Common myeloid progenitor, CD34-positive (primary cell): ENCODE data around the gene VWA5B2.

Experiments
- CTCF ChIA-PET: fragments of 350-600 bp; sonication (Branson Sonifier 250); formaldehyde crosslinking; loops from one replicate; lab custom pipeline; 2021; ENCODE audit warnings: antibody characterized with exemption; lab: Charles Lee
- POLR2A ChIA-PET: fragments of 350-600 bp; sonication (Branson Sonifier 250); formaldehyde crosslinking; loops from one replicate; lab custom pipeline; 2021; ENCODE audit warnings: antibody characterized with exemption; lab: Charles Lee
- DNase-seq, 3 donors: peaks; one replicate each; pipeline versions ENCODE4 v3.0.0 to v3.0.0-alpha.2; 2013
- H3K27ac ChIP-seq, 2 experiments: 1 replicate in 1 of 2; 2 replicates in 1 of 2; pipeline ENCODE4 v1.7.0; 2013; ENCODE audit warnings: inconsistent platforms in 2 of 2, low read length in 2 of 2, mild to moderate bottlenecking in 2 of 2, low read depth in 1 of 2, moderate library complexity in 1 of 2; ENCODE audit not compliant: severe bottlenecking in 2 of 2, insufficient read depth in 1 of 2, poor library complexity in 1 of 2
- H3K27me3 ChIP-seq, 5 experiments: replicated peaks in 2 of 5; 1 replicate in 3 of 5; 2 replicates in 2 of 5; pipeline versions ENCODE4 v1.6.1 to v1.7.0; 2013; ENCODE audit warnings: low read length in 4 of 5, mild to moderate bottlenecking in 2 of 5, moderate library complexity in 2 of 5, inconsistent platforms in 1 of 5; ENCODE audit not compliant: insufficient read depth in 5 of 5, control insufficient read depth in 4 of 5
- H3K36me3 ChIP-seq, 4 experiments: 1 replicate in 2 of 4; 2 replicates in 2 of 4; pipeline versions ENCODE4 v1.6.1 to v1.7.0; 2013; ENCODE audit warnings: low read length in 3 of 4, control low read depth in 1 of 4, mild to moderate bottlenecking in 1 of 4; ENCODE audit not compliant: control insufficient read depth in 4 of 4, insufficient read depth in 4 of 4
- H3K4me1 ChIP-seq, 4 experiments: 1 replicate in 3 of 4; 2 replicates in 1 of 4; pipeline versions ENCODE4 v1.6.1 to v1.7.1; 2013; ENCODE audit warnings: low read length in 3 of 4, mild to moderate bottlenecking in 3 of 4, control low read depth in 1 of 4, inconsistent platforms in 1 of 4, moderate library complexity in 1 of 4; ENCODE audit not compliant: control insufficient read depth in 4 of 4, insufficient read depth in 4 of 4; ENCODE audit errors: control extremely low read depth in 1 of 4
- H3K4me3 ChIP-seq, 7 experiments: 1 replicate in 4 of 7; 2 replicates in 3 of 7; pipeline versions ENCODE4 v1.5.1 to v1.7.0; 2013; ENCODE audit warnings: mild to moderate bottlenecking in 7 of 7, low read length in 6 of 7, moderate library complexity in 6 of 7, inconsistent platforms in 2 of 7, low read depth in 2 of 7, control low read depth in 1 of 7; ENCODE audit not compliant: insufficient read depth in 4 of 7, control insufficient read depth in 1 of 7; ENCODE audit errors: extremely low read depth in 1 of 7
- H3K9me3 ChIP-seq, 5 experiments: 1 replicate in 4 of 5; 2 replicates in 1 of 5; pipeline versions ENCODE4 v1.6.1 to v1.7.1; 2013; ENCODE audit warnings: low read length in 4 of 5, mild to moderate bottlenecking in 2 of 5, inconsistent platforms in 1 of 5, low read depth in 1 of 5, moderate library complexity in 1 of 5; ENCODE audit not compliant: control insufficient read depth in 4 of 5, insufficient read depth in 2 of 5; ENCODE audit errors: control extremely low read depth in 1 of 5
- WGBS: methylation state at CpG from one replicate; pipeline ENCODE4 v1.1.5; 2013; ENCODE audit not compliant: insufficient coverage; 5-methylcytosine and 5-hydroxymethylcytosine counted together

VWA5B2 gene

DNA sequence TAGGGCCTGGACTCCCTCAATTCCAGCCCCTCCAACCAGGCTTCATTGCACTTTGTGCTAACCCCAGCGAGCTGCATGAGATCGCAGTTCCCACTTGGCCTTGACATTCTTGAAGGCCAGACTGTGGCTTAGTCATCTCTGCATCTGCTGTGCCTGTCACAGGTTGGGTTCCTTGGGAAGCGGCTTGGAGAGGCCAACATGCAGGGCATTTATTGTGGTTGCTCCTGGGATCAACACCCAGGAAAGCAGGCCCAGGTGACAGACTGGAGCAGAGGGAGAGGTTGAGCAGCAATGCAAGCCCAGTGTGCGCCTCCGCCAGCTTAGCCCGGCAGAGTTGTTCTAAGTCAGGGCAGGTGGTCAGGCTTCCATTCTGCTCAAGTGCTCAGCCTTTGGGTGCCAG lies 32.8 kb upstream of the VWA5B2 start:
- H3K36me3 ChIP-seq = peaks cover 4 to 44% (median 33%) of the 10 kb centered on the region in 4 experiments
- H3K27ac ChIP-seq = no peak overlapping the region
- POLR2A ChIA-PET = no interaction called here
- H3K9me3 ChIP-seq = no peaks in the 10 kb centered on the region
- DNase-seq = no peak
- no peaks in the 10 kb centered on the region for H3K4me1 ChIP-seq
- no peaks in the 10 kb centered on the region for H3K27me3 ChIP-seq
- WGBS = 89% methylated on average over 6 of the region's 6 CpGs
- CTCF ChIA-PET = interaction anchor here (1.0 to 1.1 kb wide), 2 partner anchors 9 to 31 kb away, joined by 3 read pairs; no protein-coding TSS in a partner anchor
- no peak overlapping the region for H3K4me3 ChIP-seq

DNA sequence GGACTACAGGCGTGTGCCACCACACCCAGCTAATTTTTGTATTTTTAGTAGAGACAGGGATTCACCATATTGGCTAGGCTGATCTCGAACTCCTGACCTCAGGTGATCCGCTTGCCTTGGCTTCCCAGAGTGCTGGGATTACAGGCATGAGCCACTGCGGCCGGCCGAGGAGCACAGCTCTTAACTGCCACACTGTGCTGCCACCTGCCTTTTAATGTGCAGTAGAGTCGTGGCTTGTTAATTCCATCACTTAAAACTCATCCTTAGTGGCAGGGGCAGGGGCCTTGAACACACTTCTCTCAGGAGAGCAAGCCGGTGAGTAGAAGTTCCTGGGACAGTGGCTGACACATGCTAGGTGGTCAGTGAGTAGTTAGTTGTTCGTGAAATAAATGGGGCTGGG lies 30.9 kb upstream of the VWA5B2 start:
- POLR2A ChIA-PET = no interaction called here
- CTCF ChIA-PET = interaction anchor here (1.1 to 1.3 kb wide), 2 partner anchors 29 to 300 kb away, joined by 3 to 6 read pairs; no protein-coding TSS in a partner anchor

DNA sequence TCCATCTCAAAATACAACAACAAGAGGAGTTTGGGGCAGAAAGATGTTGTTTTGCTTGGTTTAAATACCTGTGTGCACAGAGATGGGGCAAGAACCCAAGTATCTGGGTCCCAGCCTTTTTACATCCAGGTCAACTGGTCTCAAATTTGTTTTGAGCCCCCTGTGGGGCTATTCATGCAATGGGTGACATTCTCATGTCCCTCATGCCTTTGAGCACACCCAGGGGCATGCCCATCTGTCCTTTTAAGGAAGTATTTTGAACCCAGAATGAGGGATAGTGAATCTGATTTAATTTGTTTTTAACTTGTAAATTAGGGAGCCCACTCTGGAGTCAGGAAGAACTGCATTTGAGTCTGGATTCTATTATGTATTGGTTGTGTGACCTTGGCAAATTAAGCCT lies 28.6 kb upstream of the VWA5B2 start:
- Histone ChIP-seq H3K27ac (no peak overlapping the region), H3K9me3 (no peaks in the 10 kb centered on the region), H3K4me1 (no peaks in the 10 kb centered on the region), H3K4me3 (no peak overlapping the region), H3K36me3 (peaks cover 0 to 6% (median 4%) of the 10 kb centered on the region in 4 experiments), H3K27me3 (no peaks in the 10 kb centered on the region)
- DNase-seq = no peak
- POLR2A ChIA-PET = no interaction called here
- CTCF ChIA-PET = no interaction called here

More for the DNA sequence above, 30.9 kb upstream of the VWA5B2 start:
- Histone ChIP-seq H3K27me3 (no peaks in the 10 kb centered on the region), H3K36me3 (peaks cover 3 to 25% (median 17%) of the 10 kb centered on the region in 4 experiments), H3K9me3 (no peaks in the 10 kb centered on the region), H3K4me1 (no peaks in the 10 kb centered on the region), H3K4me3 (no peak overlapping the region), H3K27ac (no peak overlapping the region)
- WGBS = 100% methylated on average over 4 of the region's 9 CpGs
- DNase-seq = no peak

DNA sequence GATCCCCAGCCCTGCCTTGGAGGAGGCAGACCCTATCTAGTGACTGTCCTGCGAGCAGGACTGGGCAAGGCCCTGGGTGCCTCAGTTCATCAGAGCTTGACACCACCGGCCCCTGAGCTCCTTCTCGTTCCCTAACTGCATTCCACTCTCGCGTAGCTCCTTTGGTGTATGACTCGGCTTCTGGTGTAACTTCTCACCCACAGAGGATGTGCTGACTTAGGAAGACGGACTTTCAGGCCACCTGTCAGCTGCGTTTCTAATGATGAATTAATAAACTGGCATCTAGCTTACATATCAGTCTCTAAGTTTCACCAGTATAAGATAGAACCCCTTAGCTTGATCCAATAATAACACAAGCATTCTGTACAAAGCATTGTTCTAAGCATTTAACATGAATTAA lies 25.9 kb upstream of the VWA5B2 start:
- CTCF ChIA-PET = interaction anchor here (0.6 to 2.2 kb wide), 6 partner anchors 9 to 336 kb away, joined by 3 to 8 read pairs (median 4); no protein-coding TSS in a partner anchor
- 92% methylated on average over 8 of the region's 8 CpGs for WGBS
- H3K4me1 ChIP-seq = no peaks in the 10 kb centered on the region
- H3K27ac ChIP-seq = no peak overlapping the region
- no peak for DNase-seq
- H3K4me3 ChIP-seq = no peak overlapping the region
- peaks cover 2 to 10% (median 3%) of the 10 kb centered on the region in 5 experiments for H3K27me3 ChIP-seq
- H3K9me3 ChIP-seq = no peaks in the 10 kb centered on the region
- POLR2A ChIA-PET = no interaction called here
- H3K36me3 ChIP-seq = no peaks in the 10 kb centered on the region

- WGBS = 86% methylated on average over 10 of the region's 11 CpGs
- no peak for DNase-seq
- ChIA-PET CTCF (interaction anchor here (1.2 to 2.8 kb wide), 3 partner anchors 19 to 311 kb away, joined by 3 to 10 read pairs (median 3); no protein-coding TSS in a partner anchor), POLR2A (interaction anchor here (0.6 kb wide), 1 partner anchor 291 kb away, joined by 4 read pairs; no protein-coding TSS in a partner anchor)
- H3K36me3 ChIP-seq = no peaks in the 10 kb centered on the region
- no peak overlapping the region for H3K27ac ChIP-seq
- H3K9me3 ChIP-seq = no peaks in the 10 kb centered on the region
- H3K4me1 ChIP-seq = no peaks in the 10 kb centered on the region
- no peak overlapping the region for H3K4me3 ChIP-seq
- H3K27me3 ChIP-seq = peaks cover 2 to 12% (median 3%) of the 10 kb centered on the region in 5 experiments
Measured at GRCh38 chr3:184209146-184209923, 20.1 kb upstream of the VWA5B2 start.

GRCh38 chr3:184211297-184211696 lies 18.1 kb upstream of the VWA5B2 start:
- Histone ChIP-seq H3K27ac (no peak overlapping the region), H3K36me3 (no peaks in the 10 kb centered on the region), H3K4me3 (no peak overlapping the region), H3K4me1 (no peaks in the 10 kb centered on the region), H3K9me3 (no peaks in the 10 kb centered on the region), H3K27me3 (peaks cover 2 to 10% (median 4%) of the 10 kb centered on the region in 5 experiments)
- ChIA-PET CTCF (interaction anchor here (0.7 to 2.8 kb wide), 2 partner anchors 17 to 79 kb away, joined by 3 to 10 read pairs; no protein-coding TSS in a partner anchor), POLR2A (no interaction called here)
- WGBS = 94% methylated on average over 3 of the region's 5 CpGs
- no peak for DNase-seq

- CTCF ChIA-PET = interaction anchor here (0.7 kb wide), 1 partner anchor 78 kb away, joined by 3 read pairs; no protein-coding TSS in a partner anchor
- POLR2A ChIA-PET = no interaction called here
- 75% methylated on average over 2 of the region's 5 CpGs for WGBS
Measured at GRCh38 chr3:184211718-184212117, 17.7 kb upstream of the VWA5B2 start.

More at GRCh38 chr3:184211718-184212117, 17.7 kb upstream of the VWA5B2 start:
- H3K27me3 ChIP-seq = peaks cover 2 to 6% (median 4%) of the 10 kb centered on the region in 5 experiments
- no peak overlapping the region for H3K27ac ChIP-seq
- H3K36me3 ChIP-seq = no peaks in the 10 kb centered on the region
- H3K9me3 ChIP-seq = no peaks in the 10 kb centered on the region
- DNase-seq = no peak
- no peak overlapping the region for H3K4me3 ChIP-seq
- no peaks in the 10 kb centered on the region for H3K4me1 ChIP-seq
